ENCODE measurements around the gene FLG2.

DNA sequence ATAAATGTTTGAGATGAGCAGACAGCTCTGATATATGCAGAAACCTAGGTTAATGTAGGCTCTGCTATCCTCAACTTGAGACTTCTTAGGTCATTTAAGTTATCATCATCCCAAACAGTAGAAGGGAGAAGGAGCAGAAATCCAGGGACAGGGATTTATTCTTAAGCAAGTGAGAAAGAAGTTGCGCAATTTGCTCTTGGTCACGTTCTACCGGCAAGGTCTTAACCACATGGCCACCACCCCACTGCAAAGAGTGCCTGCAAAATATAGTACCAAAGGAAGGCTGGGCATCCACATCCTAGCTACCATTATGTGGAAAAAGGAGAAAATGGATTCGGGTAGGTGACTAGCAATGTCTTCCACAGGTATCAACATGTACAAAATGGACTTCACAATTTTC is 29.1 kb upstream of the FLG2 start:
- TF ChIP-seq, protein P1, sequence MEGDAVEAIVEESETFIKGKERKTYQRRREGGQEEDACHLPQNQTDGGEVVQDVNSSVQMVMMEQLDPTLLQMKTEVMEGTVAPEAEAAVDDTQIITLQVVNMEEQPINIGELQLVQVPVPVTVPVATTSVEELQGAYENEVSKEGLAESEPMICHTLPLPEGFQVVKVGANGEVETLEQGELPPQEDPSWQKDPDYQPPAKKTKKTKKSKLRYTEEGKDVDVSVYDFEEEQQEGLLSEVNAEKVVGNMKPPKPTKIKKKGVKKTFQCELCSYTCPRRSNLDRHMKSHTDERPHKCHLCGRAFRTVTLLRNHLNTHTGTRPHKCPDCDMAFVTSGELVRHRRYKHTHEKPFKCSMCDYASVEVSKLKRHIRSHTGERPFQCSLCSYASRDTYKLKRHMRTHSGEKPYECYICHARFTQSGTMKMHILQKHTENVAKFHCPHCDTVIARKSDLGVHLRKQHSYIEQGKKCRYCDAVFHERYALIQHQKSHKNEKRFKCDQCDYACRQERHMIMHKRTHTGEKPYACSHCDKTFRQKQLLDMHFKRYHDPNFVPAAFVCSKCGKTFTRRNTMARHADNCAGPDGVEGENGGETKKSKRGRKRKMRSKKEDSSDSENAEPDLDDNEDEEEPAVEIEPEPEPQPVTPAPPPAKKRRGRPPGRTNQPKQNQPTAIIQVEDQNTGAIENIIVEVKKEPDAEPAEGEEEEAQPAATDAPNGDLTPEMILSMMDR (IDR thresholded peaks at IDR 0.05) = no peak
- no peak for TF ChIP-seq POLR2A (IDR thresholded peaks at IDR 0.05)

Data from thyroid gland (tissue), 4 donors.